Breast epithelium (tissue), 3 donors: Measurements from ENCODE around the gene GNAQ.

Experiments
- CTCF ChIP-seq, 3 donors: fragments of 450-650 bp; IDR thresholded peaks; one replicate each; pipeline ENCODE4 v1.5.1; 2016 to 2017; ENCODE audit warnings: antibody characterized with exemption in 3 of 3, mild to moderate bottlenecking in 3 of 3, moderate library complexity in 3 of 3
- POLR2A ChIP-seq: fragments of 450-650 bp; IDR thresholded peaks from one replicate; pipeline ENCODE4 v1.6.1; 2016; ENCODE audit warnings: antibody characterized with exemption, mild to moderate bottlenecking, moderate library complexity
- POLR2AphosphoS5 ChIP-seq, 3 donors: sonication (generic); formaldehyde crosslinking; IDR thresholded peaks; one replicate each; pipeline ENCODE4 v1.6.1; 2017; ENCODE audit warnings: antibody characterized with exemption in 3 of 3

DNA sequence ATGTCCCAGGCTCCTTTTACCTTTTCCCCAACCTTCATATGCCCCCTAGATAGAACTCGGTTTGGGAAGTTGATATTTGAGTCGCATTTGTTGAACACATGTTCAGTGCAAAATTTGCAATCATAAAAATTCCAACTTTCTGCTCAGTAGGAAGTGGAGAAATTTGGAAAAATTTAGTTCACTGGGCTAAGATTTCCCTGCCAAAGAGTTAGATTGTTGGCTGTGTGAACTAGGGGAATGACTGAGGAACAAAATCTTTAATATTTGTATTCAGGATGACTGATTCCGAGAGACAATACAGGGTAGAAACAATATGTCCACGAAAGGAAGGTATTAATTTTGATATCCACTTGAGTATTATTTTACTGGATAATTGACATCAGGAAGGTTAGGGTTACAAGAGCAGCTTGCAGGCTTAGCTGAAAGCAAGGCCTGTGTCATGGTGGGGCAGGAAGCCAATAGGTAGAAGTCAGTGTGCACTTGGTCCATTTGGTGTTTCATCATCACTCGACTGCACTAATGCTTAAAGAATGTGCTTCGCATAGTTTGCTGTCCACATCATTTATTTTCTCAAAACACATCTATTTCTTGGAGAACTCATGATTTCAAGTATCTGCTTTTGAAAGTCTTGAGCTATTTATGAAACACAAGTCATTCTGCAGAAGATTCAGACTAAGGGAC, 324.1 kb downstream of the GNAQ start:
- TF ChIP-seq CTCF (IDR thresholded peaks at IDR 0.05) = no peak
- TF ChIP-seq POLR2A = no peak
- TF ChIP-seq POLR2AphosphoS5 (IDR thresholded peaks at IDR 0.05) = peak; percentile 40 to 87 (median 71)
